ENCODE results near the gene SELL. TPM values are rescaled to one million over a fixed set of nuclear protein-coding genes. Genes with fewer than 3 reads are reported as not detected.
A peak's percentile ranks its signal among the peaks of the same experiment; 100 is the strongest.

The SELL gene
- total and polyA plus RNA-seq, 5 donors from 2014 or later: 370 to 2,165 (median 1,933) TPM

DNA sequence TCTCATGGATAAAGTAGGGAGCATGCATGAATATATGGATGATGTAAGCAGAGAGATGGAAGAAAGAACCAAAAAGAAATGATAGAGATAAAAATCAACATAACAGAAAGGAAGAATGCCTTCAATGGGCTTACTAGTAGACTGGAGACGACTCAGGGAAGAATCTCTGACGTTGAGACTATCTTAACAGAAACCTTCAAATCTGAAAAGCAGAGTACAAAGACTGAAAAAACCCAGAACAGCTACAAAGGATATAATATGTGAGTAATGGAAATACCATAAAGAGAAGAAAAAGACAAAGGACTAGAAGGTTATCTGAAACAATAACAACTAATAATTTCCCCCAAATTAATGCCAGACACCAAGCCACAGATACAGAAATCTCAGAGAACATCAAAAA lies 63.2 kb downstream of the SELL start:
- Mint-ChIP-seq H3K4me1 (peaks cover 39 to 60% (median 41%) of the 10 kb centered on the region in 4 donors), H3K36me3 (no peaks in the 10 kb centered on the region), H3K9me3 (peaks cover 0 to 6% (median 1%) of the 10 kb centered on the region in 7 donors), H3K27ac (peak overlapping the region; percentile 78 to 97 (median 91)), H3K4me3 (peak overlapping the region in 3 of 4 donors; percentile 67 to 73 (median 68)), H3K27me3 (no peaks in the 10 kb centered on the region)
- no peaks in the 10 kb centered on the region for H3K9me3 ChIP-seq (ENCODE audit: control insufficient read depth in 2 of 2, low read length in 2 of 2)
- peaks cover 25% of the 10 kb centered on the region for H3K4me1 ChIP-seq (ENCODE audit: control insufficient read depth, insufficient read depth, low read length, poor library complexity, severe bottlenecking)
- no peaks in the 10 kb centered on the region for H3K36me3 ChIP-seq (ENCODE audit: control insufficient read depth, insufficient read depth, low read length)
- ATAC-seq (ENCODE audit: low read depth in 2 of 2) (no peak), DNase-seq (no peak)
- H3K4me3 ChIP-seq (ENCODE audit: low read depth, low read length): no peak overlapping the region
- H3K27me3 ChIP-seq (ENCODE audit: control insufficient read depth, insufficient read depth, low read length): no peaks in the 10 kb centered on the region
- peak overlapping the region; percentile 51 for H3K27ac ChIP-seq (ENCODE audit: insufficient read depth, low read length, poor library complexity, severe bottlenecking)

DNA sequence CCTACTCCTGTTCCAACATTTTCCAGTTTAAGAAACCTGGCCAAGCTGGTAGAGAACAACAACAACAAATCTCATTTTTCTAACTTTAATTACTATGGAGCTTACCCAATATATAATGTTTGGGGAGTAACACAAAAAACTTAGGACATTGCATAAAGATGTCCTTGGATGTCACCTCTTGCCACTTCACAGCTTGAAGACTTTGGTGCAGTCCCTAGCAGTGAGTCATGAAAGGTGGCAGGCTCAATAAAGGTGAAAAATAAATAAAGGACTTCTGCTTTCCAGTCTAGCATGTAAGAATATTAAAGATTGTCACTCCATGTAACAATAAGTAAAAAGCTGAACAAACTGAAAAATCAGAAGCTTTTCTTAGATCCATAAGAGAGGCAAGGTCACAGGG lies 63.9 kb downstream of the SELL start:
- DNase-seq: no peak
- Mint-ChIP-seq H3K27me3 (no peaks in the 10 kb centered on the region), H3K36me3 (no peaks in the 10 kb centered on the region), H3K4me3 (peak overlapping the region in 2 of 4 donors; percentile 67 to 68), H3K27ac (peak overlapping the region; percentile 69 to 91 (median 78)), H3K4me1 (peaks cover 41 to 60% (median 43%) of the 10 kb centered on the region in 4 donors), H3K9me3 (peaks cover 0 to 6% (median 1%) of the 10 kb centered on the region in 7 donors)
- H3K36me3 ChIP-seq (ENCODE audit: control insufficient read depth, insufficient read depth, low read length): no peaks in the 10 kb centered on the region
- H3K27me3 ChIP-seq (ENCODE audit: control insufficient read depth, insufficient read depth, low read length): no peaks in the 10 kb centered on the region
- H3K27ac ChIP-seq (ENCODE audit: insufficient read depth, low read length, poor library complexity, severe bottlenecking): peak overlapping the region; percentile 51
- ATAC-seq (ENCODE audit: low read depth in 2 of 2): no peak
- H3K9me3 ChIP-seq (ENCODE audit: control insufficient read depth in 2 of 2, low read length in 2 of 2): no peaks in the 10 kb centered on the region
- H3K4me3 ChIP-seq (ENCODE audit: low read depth, low read length): no peak overlapping the region
- peaks cover 25% of the 10 kb centered on the region for H3K4me1 ChIP-seq (ENCODE audit: control insufficient read depth, insufficient read depth, low read length, poor library complexity, severe bottlenecking)

DNA sequence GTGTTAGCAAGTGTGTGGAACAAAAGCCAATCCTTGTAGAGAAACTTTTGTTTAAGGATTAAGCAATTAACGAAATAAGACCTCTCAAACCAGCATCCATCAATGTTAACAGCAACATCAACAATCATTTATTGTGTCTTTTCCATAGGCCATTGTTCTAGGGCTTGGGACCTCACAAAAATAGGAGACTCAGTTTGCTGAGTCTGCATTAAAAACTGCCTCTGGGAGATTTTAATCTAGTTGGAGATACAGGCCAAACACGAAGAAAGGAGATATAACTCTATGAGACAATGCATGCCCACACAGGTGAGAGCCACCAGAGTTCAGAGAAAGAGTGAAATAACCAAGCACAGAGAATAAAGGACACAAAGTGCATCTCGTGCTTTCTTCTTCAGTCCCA lies 67.1 kb downstream of the SELL start:
- Histone ChIP-seq H3K27me3 (ENCODE audit: control insufficient read depth, insufficient read depth, low read length) (no peaks in the 10 kb centered on the region), H3K36me3 (ENCODE audit: control insufficient read depth, insufficient read depth, low read length) (no peaks in the 10 kb centered on the region), H3K4me1 (ENCODE audit: control insufficient read depth, insufficient read depth, low read length, poor library complexity, severe bottlenecking) (peaks cover 20% of the 10 kb centered on the region), H3K9me3 (ENCODE audit: control insufficient read depth in 2 of 2, low read length in 2 of 2) (no peaks in the 10 kb centered on the region), H3K27ac (ENCODE audit: insufficient read depth, low read length, poor library complexity, severe bottlenecking) (no peak overlapping the region), H3K4me3 (ENCODE audit: low read depth, low read length) (no peak overlapping the region)
- Mint-ChIP-seq H3K36me3 (peaks cover 15% of the 10 kb centered on the region), H3K27me3 (no peaks in the 10 kb centered on the region), H3K4me3 (no peak overlapping the region), H3K9me3 (peaks cover 0 to 6% (median 1%) of the 10 kb centered on the region in 7 donors), H3K27ac (peak overlapping the region in 1 of 3 donors; percentile 78), H3K4me1 (peaks cover 29 to 53% (median 38%) of the 10 kb centered on the region in 4 donors)
- DNase-seq: no peak
- ATAC-seq (ENCODE audit: low read depth in 2 of 2): no peak

Other genes starting within 250 kb of the SELL start
- gene SLC19A2, start 225.7 kb downstream of the SELL start, total RNA-seq: 4.3 TPM
- gene SLC19A2, start 225.7 kb downstream of the SELL start, polyA plus RNA-seq: 1 to 10 TPM in 1 of 4 donors, under 1 TPM in 3; 0.48 to 1.2 (median 0.72) TPM
- gene F5, start 125.1 kb downstream of the SELL start, total RNA-seq: 80.6 TPM
- 10 to 100 TPM; 10.1 to 29.4 (median 17.5) TPM for gene F5, start 125.1 kb downstream of the SELL start, polyA plus RNA-seq
- 12.1 TPM for gene SELP, start 81.5 kb downstream of the SELL start, total RNA-seq
- 10 to 100 TPM; 15.2 to 25.2 (median 22.5) TPM for gene SELP, start 81.5 kb downstream of the SELL start, polyA plus RNA-seq
- not detected for gene SELE, start 22.5 kb upstream of the SELL start, total RNA-seq
- under 1 TPM in 2 of 4 donors, not detected in 2; 0.06 to 0.09 TPM for gene SELE, start 22.5 kb upstream of the SELL start, polyA plus RNA-seq
- gene METTL18, start 83.3 kb upstream of the SELL start, total RNA-seq: 5.6 TPM
- 10 to 100 TPM; 18.6 to 45.4 (median 32.9) TPM for gene METTL18, start 83.3 kb upstream of the SELL start, polyA plus RNA-seq
- 14.0 TPM for gene SCYL3, start 182.3 kb upstream of the SELL start, total RNA-seq
- 10 to 100 TPM; 14.4 to 18.9 (median 15.1) TPM for gene SCYL3, start 182.3 kb upstream of the SELL start, polyA plus RNA-seq